Naive thymus-derived CD4-positive, alpha-beta T cell (primary cell): ENCODE results near the gene ABHD14A. TPM values are rescaled to one million over a fixed set of nuclear protein-coding genes. Genes with fewer than 3 reads are reported as not detected.
A peak's percentile ranks its signal among the peaks of the same experiment; 100 is the strongest.

Source experiments
- ATAC-seq: fragments of 150-1000 bp; cut with Tn5 transposase; 2 replicates; pipeline ENCODE4 v1.10.0; 2021; ENCODE audit warnings: mild to moderate bottlenecking, moderate library complexity
- CTCF ChIA-PET: fragments of 350-600 bp; sonication (Branson Sonifier 250); formaldehyde crosslinking; loops from one replicate; lab custom pipeline; 2021; ENCODE audit warnings: antibody characterized with exemption; lab: Charles Lee
- POLR2A ChIA-PET: fragments of 350-600 bp; sonication (Branson Sonifier 250); formaldehyde crosslinking; loops from one replicate; lab custom pipeline; 2021; ENCODE audit warnings: antibody characterized with exemption, inconsistent platforms; lab: Charles Lee
- DNase-seq, 9 donors: peaks; one replicate each; pipeline versions ENCODE4 v3.0.0 to v3.0.0-alpha.2; 2020 to 2022; ENCODE audit warnings: mixed read lengths in 1 of 9
- H3K27ac ChIP-seq: one replicate; pipeline ENCODE4 v1.7.0; 2013; ENCODE audit warnings: mild to moderate bottlenecking, low read depth, low read length, moderate library complexity
- H3K27me3 ChIP-seq, 2 donors: one replicate each; pipeline ENCODE4 v1.7.0; 2013; ENCODE audit warnings: low read length in 2 of 2, mild to moderate bottlenecking in 2 of 2, moderate library complexity in 2 of 2; ENCODE audit not compliant: control insufficient read depth in 2 of 2, insufficient read depth in 2 of 2
- H3K36me3 ChIP-seq, 3 experiments: 1 replicate in 2 of 3; 2 replicates in 1 of 3; pipeline ENCODE4 v1.7.0; 2013; ENCODE audit warnings: low read length in 3 of 3, mild to moderate bottlenecking in 3 of 3, moderate library complexity in 1 of 3; ENCODE audit not compliant: insufficient read depth in 3 of 3, control insufficient read depth in 2 of 3
- H3K4me1 ChIP-seq, 2 donors: one replicate each; pipeline ENCODE4 v1.7.0; 2013; ENCODE audit warnings: low read length in 2 of 2, mild to moderate bottlenecking in 2 of 2, moderate library complexity in 1 of 2; ENCODE audit not compliant: control insufficient read depth in 2 of 2, insufficient read depth in 2 of 2
- H3K4me3 ChIP-seq: 2 replicates; pipeline ENCODE4 v1.7.0; 2013; ENCODE audit warnings: mild to moderate bottlenecking, low read length
- H3K9me3 ChIP-seq, 3 experiments: 1 replicate in 2 of 3; 2 replicates in 1 of 3; pipeline ENCODE4 v1.7.0; 2013; ENCODE audit warnings: low read length in 3 of 3; ENCODE audit not compliant: control insufficient read depth in 2 of 3
- H3K27ac Mint-ChIP-seq, 9 donors: one replicate each; pipeline ENCODE4 v1.8.0; 2020 to 2022; ENCODE audit warnings: mixed read lengths in 9 of 9, mild to moderate bottlenecking in 8 of 9, moderate library complexity in 5 of 9, inconsistent platforms in 2 of 9
- H3K27me3 Mint-ChIP-seq, 5 donors: one replicate each; pipeline ENCODE4 v1.8.0; 2021 to 2022; ENCODE audit warnings: mixed read lengths in 5 of 5, mild to moderate bottlenecking in 1 of 5
- H3K36me3 Mint-ChIP-seq, 5 donors: one replicate each; pipeline ENCODE4 v1.8.0; 2020 to 2022; ENCODE audit warnings: mixed read lengths in 5 of 5, mild to moderate bottlenecking in 3 of 5, inconsistent platforms in 1 of 5
- H3K4me1 Mint-ChIP-seq, 7 donors: one replicate each; pipeline ENCODE4 v1.8.0; 2020 to 2022; ENCODE audit warnings: mixed read lengths in 7 of 7, mild to moderate bottlenecking in 3 of 7, inconsistent platforms in 1 of 7
- H3K4me3 Mint-ChIP-seq, 10 donors: one replicate each; pipeline ENCODE4 v1.8.0; 2020 to 2022; ENCODE audit warnings: mild to moderate bottlenecking in 10 of 10, mixed read lengths in 10 of 10, moderate library complexity in 6 of 10, inconsistent platforms in 2 of 10
- H3K9me3 Mint-ChIP-seq, 11 donors: one replicate each; pipeline ENCODE4 v1.8.0; 2020 to 2022; ENCODE audit warnings: mixed read lengths in 11 of 11, mild to moderate bottlenecking in 4 of 11, inconsistent platforms in 1 of 11, moderate library complexity in 1 of 11
- intact Hi-C, 2 donors: fragments of 100-400 bp; cut with micrococcal nuclease; formaldehyde crosslinking; loops; one replicate each; pipeline ENCODE4 v1.15.1; 2023
- polyA plus RNA-seq, 2 donors: library from polyadenylated mRNA; unstranded; fragments of 300-500 nt; fragmentation: Illumina TruSeq; gene quantifications; one replicate each; pipeline ENCODE4 v1.2.3, GENCODE V29; 2021
- total RNA-seq, 6 experiments: library from RNA in 5 of 6; stranded (reverse) in 5 of 6; gene quantifications; 1 replicate in 5 of 6; 2 replicates in 1 of 6; pipeline ENCODE4 v1.2.3 and lab custom pipeline; 2021 to 2026

ABHD14A gene
- total and polyA plus RNA-seq, 7 experiments from 2014 or later, result 9.9 to 96.9 (median 21.6) TPM

- Mint-ChIP-seq H3K4me1 (peaks cover 18 to 39% (median 24%) of the 10 kb centered on the region in 7 donors), H3K27ac (peak overlapping the region in 6 of 9 donors; percentile 9 to 79 (median 72)), H3K4me3 (peak overlapping the region; percentile 74 to 95 (median 82)), H3K27me3 (peaks cover 0 to 10% (median 0%) of the 10 kb centered on the region in 5 donors), H3K36me3 (peaks cover 0 to 3% (median 0%) of the 10 kb centered on the region in 5 donors), H3K9me3 (no peaks in the 10 kb centered on the region)
- H3K27ac ChIP-seq, result no peak overlapping the region
- DNase-seq (no peak), ATAC-seq (no peak)
- H3K27me3 ChIP-seq, result no peaks in the 10 kb centered on the region
- POLR2A ChIA-PET, result interaction anchor here (1.1 to 3.6 kb wide), 5 partner anchors 8 to 24 kb away, joined by 3 to 16 read pairs (median 6); partner anchors contain the start of genes ABHD14A, ABHD14B, ACY1 and PARP3
- H3K9me3 ChIP-seq, result no peaks in the 10 kb centered on the region
- CTCF ChIA-PET, result no interaction called here
- H3K4me3 ChIP-seq, result no peak overlapping the region
- H3K36me3 ChIP-seq, result no peaks in the 10 kb centered on the region
- intact Hi-C loops, result no loop called here
- H3K4me1 ChIP-seq, result peaks cover 7 to 9% of the 10 kb centered on the region in 2 donors
Measured at GRCh38 chr3:51966016-51966415, 8.8 kb upstream of the ABHD14A start.

GRCh38 chr3:51966486-51966885 lies 8.4 kb upstream of the ABHD14A start:
- DNase-seq (no peak), ATAC-seq (no peak)
- peak overlapping the region; percentile 70 for H3K4me3 ChIP-seq
- peak overlapping the region; percentile 75 for H3K27ac ChIP-seq
- ChIA-PET CTCF (no interaction called here), POLR2A (interaction anchor here (0.9 to 3.6 kb wide), 5 partner anchors 9 to 35 kb away, joined by 3 to 16 read pairs (median 5); partner anchors contain the start of genes ABHD14A, ACY1, PARP3 and RRP9)
- no peaks in the 10 kb centered on the region for H3K36me3 ChIP-seq
- no peaks in the 10 kb centered on the region for H3K9me3 ChIP-seq
- Mint-ChIP-seq H3K9me3 (no peaks in the 10 kb centered on the region), H3K4me1 (peaks cover 21 to 43% (median 24%) of the 10 kb centered on the region in 7 donors), H3K36me3 (peaks cover 0 to 3% (median 0%) of the 10 kb centered on the region in 5 donors), H3K4me3 (peak overlapping the region; percentile 77 to 95 (median 84)), H3K27ac (peak overlapping the region in 8 of 9 donors; percentile 36 to 80 (median 66)), H3K27me3 (peaks cover 0 to 10% (median 0%) of the 10 kb centered on the region in 5 donors)
- intact Hi-C loops, result no loop called here
- H3K27me3 ChIP-seq, result no peaks in the 10 kb centered on the region
- peaks cover 7 to 9% of the 10 kb centered on the region in 2 donors for H3K4me1 ChIP-seq

- ChIA-PET CTCF (no interaction called here), POLR2A (interaction anchor here (0.9 to 3.6 kb wide), 6 partner anchors 13 to 35 kb away, joined by 3 to 16 read pairs (median 4); partner anchors contain the start of genes ACY1, PARP3 and RRP9)
- Mint-ChIP-seq H3K27me3 (peaks cover 0 to 10% (median 0%) of the 10 kb centered on the region in 5 donors), H3K36me3 (peaks cover 0 to 3% (median 0%) of the 10 kb centered on the region in 5 donors), H3K9me3 (no peaks in the 10 kb centered on the region), H3K27ac (peak overlapping the region in 8 of 9 donors; percentile 36 to 80 (median 66)), H3K4me3 (peak overlapping the region; percentile 77 to 95 (median 84)), H3K4me1 (peaks cover 21 to 44% (median 24%) of the 10 kb centered on the region in 7 donors)
- peak overlapping the region; percentile 70 for H3K4me3 ChIP-seq
- H3K27ac ChIP-seq, result peak overlapping the region; percentile 75
- no peaks in the 10 kb centered on the region for H3K36me3 ChIP-seq
- intact Hi-C loops, result loop anchor here in 1 of 2 donors (1.0 kb wide), 1 partner anchor 25 kb away; the partner anchor contains the start of gene PARP3
- peak in 4 of 9 donors; percentile 19 to 40 (median 27) for DNase-seq
- no peaks in the 10 kb centered on the region for H3K27me3 ChIP-seq
- peak; percentile 73 for ATAC-seq
- H3K4me1 ChIP-seq, result peaks cover 7 to 9% of the 10 kb centered on the region in 2 donors
- H3K9me3 ChIP-seq, result no peaks in the 10 kb centered on the region
Measured at GRCh38 chr3:51966922-51967383, 7.9 kb upstream of the ABHD14A start.

GRCh38 chr3:51967384-51968169 lies 7.3 kb upstream of the ABHD14A start, which contains the start of gene PCBP4:
Gene PCBP4 (minus strand): TSS chr3:51967454. CDS start chr3:51961240, 6,214 bp downstream.
- H3K27me3 Mint-ChIP-seq, result peaks cover 0 to 10% (median 0%) of the 10 kb centered on the region in 5 donors
- intact Hi-C loops, result loop anchor here in 1 of 2 donors (1.0 kb wide), 1 partner anchor 25 kb away; the partner anchor contains the start of gene PARP3
- Histone ChIP-seq H3K27me3 (no peaks in the 10 kb centered on the region), H3K27ac (peak within 1 kb of the TSS; percentile 75), H3K36me3 (no peaks in the 10 kb centered on the region), H3K4me3 (peak within 1 kb of the TSS; percentile 70), H3K4me1 (peaks cover 7 to 9% of the 10 kb centered on the region in 2 donors), H3K9me3 (no peaks in the 10 kb centered on the region)
- H3K4me3 Mint-ChIP-seq, result peak within 1 kb of the TSS; percentile 77 to 95 (median 86)
- ChIA-PET POLR2A (interaction anchor here (0.9 to 3.6 kb wide), 7 partner anchors 9 to 27 kb away, joined by 3 to 16 read pairs (median 3); partner anchors contain the start of genes ACY1, PARP3 and RRP9), CTCF (no interaction called here)
- no peaks in the 10 kb centered on the region for H3K9me3 Mint-ChIP-seq
- peak within 1 kb of the TSS; percentile 36 to 80 (median 66) for H3K27ac Mint-ChIP-seq
- H3K36me3 Mint-ChIP-seq, result peaks cover 0 to 3% (median 0%) of the 10 kb centered on the region in 5 donors
- DNase-seq (peak in 5 of 9 donors; percentile 17 to 61 (median 31)), ATAC-seq (peak; percentile 79)
- peaks cover 23 to 48% (median 25%) of the 10 kb centered on the region in 7 donors for H3K4me1 Mint-ChIP-seq

GRCh38 chr3:51968170-51968775 lies 6.6 kb upstream of the ABHD14A start:
- Histone ChIP-seq H3K27ac (peak overlapping the region; percentile 69), H3K27me3 (no peaks in the 10 kb centered on the region), H3K4me3 (peak overlapping the region; percentile 11), H3K9me3 (no peaks in the 10 kb centered on the region), H3K36me3 (no peaks in the 10 kb centered on the region), H3K4me1 (peaks cover 7 to 9% of the 10 kb centered on the region in 2 donors)
- DNase-seq (no peak), ATAC-seq (no peak)
- Mint-ChIP-seq H3K27me3 (peaks cover 0 to 10% (median 0%) of the 10 kb centered on the region in 5 donors), H3K4me3 (peak overlapping the region; percentile 64 to 95 (median 82)), H3K27ac (peak overlapping the region in 7 of 9 donors; percentile 4 to 77 (median 65)), H3K36me3 (peaks cover 0 to 3% (median 0%) of the 10 kb centered on the region in 5 donors), H3K4me1 (peaks cover 23 to 49% (median 27%) of the 10 kb centered on the region in 7 donors), H3K9me3 (no peaks in the 10 kb centered on the region)
- intact Hi-C loops, result no loop called here
- POLR2A ChIA-PET, result interaction anchor here (0.6 to 3.6 kb wide), 5 partner anchors 8 to 223 kb away, joined by 3 to 16 read pairs (median 3); partner anchors contain the start of gene ACY1
- CTCF ChIA-PET, result no interaction called here
